Measurements from ENCODE around the gene CCDC24.

Gene CCDC24

GRCh38 chr1:43991476-43992231 is at the start of gene CCDC24:
Gene CCDC24 (plus strand): TSS chr1:43991599. CDS start chr1:43991879, 280 bp downstream.
- DNase-seq: peak; percentile 52 to 74

GRCh38 chr1:43942411-43942810 is 49.0 kb upstream of the CCDC24 start:
- DNase-seq: no peak

GRCh38 chr1:43944860-43945259 is 46.5 kb upstream of the CCDC24 start:
- no peak for DNase-seq

- DNase-seq: no peak
Measured at GRCh38 chr1:43945674-43946235, 45.6 kb upstream of the CCDC24 start.

- DNase-seq: peak; percentile 93 to 97
Measured at GRCh38 chr1:43946236-43947060, 45.0 kb upstream of the CCDC24 start, which contains the start of gene IPO13. Gene IPO13 (plus strand): TSS chr1:43946950. CDS start chr1:43947601, 651 bp downstream.

- DNase-seq: no peak
Measured at GRCh38 chr1:43947061-43947873, 44.1 kb upstream of the CCDC24 start.

GRCh38 chr1:43947874-43948437 is 43.4 kb upstream of the CCDC24 start:
- DNase-seq: no peak

- DNase-seq: peak; percentile 44 to 75
Measured at GRCh38 chr1:43949678-43950077, 41.7 kb upstream of the CCDC24 start.

- no peak for DNase-seq
Measured at GRCh38 chr1:43951021-43951985, 40.1 kb upstream of the CCDC24 start.

- no peak for DNase-seq
Measured at GRCh38 chr1:43952731-43953346, 38.6 kb upstream of the CCDC24 start.

GRCh38 chr1:43953361-43953760 is 38.0 kb upstream of the CCDC24 start:
- no peak for DNase-seq

GRCh38 chr1:43954036-43954435 is 37.4 kb upstream of the CCDC24 start:
- DNase-seq: no peak

- DNase-seq: no peak
Measured at GRCh38 chr1:43956234-43956633, 35.2 kb upstream of the CCDC24 start.

GRCh38 chr1:43957407-43958040 is 33.9 kb upstream of the CCDC24 start:
- DNase-seq: no peak

- no peak for DNase-seq
Measured at GRCh38 chr1:43958351-43959255, 32.8 kb upstream of the CCDC24 start.

GRCh38 chr1:43960798-43961197 is 30.6 kb upstream of the CCDC24 start:
- DNase-seq: no peak

- DNase-seq: no peak
Measured at GRCh38 chr1:43961692-43962091, 29.7 kb upstream of the CCDC24 start.

- no peak for DNase-seq
Measured at GRCh38 chr1:43962324-43962723, 29.1 kb upstream of the CCDC24 start.

GRCh38 chr1:43963006-43963405 is 28.4 kb upstream of the CCDC24 start:
- no peak for DNase-seq
